GM23338 (cell line): ENCODE measurements around the gene PARG. TPM values are rescaled to one million over a fixed set of nuclear protein-coding genes. Genes with fewer than 3 reads are reported as not detected.

Source experiments
- ATAC-seq: fragments of 200-7000 bp; cut with Tn5 transposase; 3 replicates; pipeline ENCODE4 v1.9.1; 2020
- DNase-seq: peaks from one replicate; pipeline ENCODE4 v3.0.0-alpha.2; 2015; ENCODE audit warnings: low spot score
- H2AFZ ChIP-seq: fragments of 200-600 bp; sonication (generic); 2 replicates; pipeline ENCODE4 v1.8.0; 2016; ENCODE audit warnings: antibody characterized with exemption, mild to moderate bottlenecking, moderate library complexity
- H3F3A ChIP-seq: fragments of 200-600 bp; sonication (generic); replicated peaks from 2 replicates; pipeline ENCODE4 v1.8.0; 2017; ENCODE audit warnings: antibody characterized with exemption, mixed run types, low read depth
- H3K27ac ChIP-seq: fragments of 200-600 bp; sonication (generic); 2 replicates; pipeline ENCODE4 v1.6.1; 2016; ENCODE audit warnings: low read depth
- H3K27me3 ChIP-seq: fragments of 200-600 bp; sonication (generic); 2 replicates; pipeline ENCODE4 v1.8.0; 2016; ENCODE audit warnings: mild to moderate bottlenecking, mixed run types, moderate library complexity; ENCODE audit not compliant: insufficient read depth
- H3K36me3 ChIP-seq: fragments of 200-600 bp; sonication (generic); 2 replicates; pipeline ENCODE4 v1.8.0; 2016; ENCODE audit warnings: mild to moderate bottlenecking; ENCODE audit not compliant: insufficient read depth
- H3K4me1 ChIP-seq: fragments of 200-600 bp; sonication (generic); 2 replicates; pipeline ENCODE4 v1.8.0; 2016; ENCODE audit warnings: mild to moderate bottlenecking, moderate library complexity; ENCODE audit not compliant: insufficient read depth
- H3K4me2 ChIP-seq: fragments of 200-600 bp; sonication (generic); 2 replicates; pipeline ENCODE4 v1.7.1; 2017; ENCODE audit warnings: mixed run types
- H3K4me3 ChIP-seq: fragments of 200-600 bp; sonication (generic); 2 replicates; pipeline ENCODE4 v1.6.1; 2016; ENCODE audit warnings: mixed run types
- H3K79me2 ChIP-seq: fragments of 200-600 bp; sonication (generic); replicated peaks from 2 replicates; pipeline ENCODE4 v1.8.0; 2017; ENCODE audit warnings: mild to moderate bottlenecking; ENCODE audit not compliant: insufficient read depth
- H3K9me2 ChIP-seq: fragments of 200-600 bp; sonication (generic); 2 replicates; pipeline ENCODE4 v1.8.0; 2017; ENCODE audit not compliant: insufficient read depth
- H4K20me1 ChIP-seq: fragments of 200-600 bp; sonication (generic); replicated peaks from 2 replicates; pipeline ENCODE4 v1.8.0; 2017; ENCODE audit warnings: mild to moderate bottlenecking; ENCODE audit not compliant: insufficient read depth
- H3K27ac Mint-ChIP-seq: 2 replicates; pipeline ENCODE4 v1.8.0; 2020; ENCODE audit warnings: inconsistent platforms, mild to moderate bottlenecking, moderate library complexity, mixed read lengths
- H3K27me3 Mint-ChIP-seq: 3 replicates; pipeline ENCODE4 v1.8.0; 2022; ENCODE audit warnings: low read depth, mild to moderate bottlenecking, moderate library complexity, mixed read lengths, inconsistent platforms; ENCODE audit not compliant: insufficient read depth, poor library complexity
- H3K36me3 Mint-ChIP-seq: 3 replicates; pipeline ENCODE4 v1.8.0; 2021; ENCODE audit warnings: low read depth, mild to moderate bottlenecking, inconsistent platforms, moderate library complexity, mixed read lengths
- H3K4me1 Mint-ChIP-seq: 3 replicates; pipeline ENCODE4 v1.8.0; 2020; ENCODE audit warnings: mild to moderate bottlenecking, inconsistent platforms, mixed read lengths
- H3K4me3 Mint-ChIP-seq: 3 replicates; pipeline ENCODE4 v1.8.0; 2021; ENCODE audit warnings: moderate library complexity, mild to moderate bottlenecking, inconsistent platforms, mixed read lengths
- H3K9me3 Mint-ChIP-seq: 3 replicates; pipeline ENCODE4 v1.8.0; 2020; ENCODE audit warnings: moderate library complexity, mild to moderate bottlenecking, inconsistent platforms, mixed read lengths
- CTCF ChIP-seq, 2 experiments: fragments of 200-600 bp in 1 of 2; sonication (generic) in 1 of 2; conservative IDR thresholded peaks; 2 replicates each; pipeline versions ENCODE4 v1.5.1 to v1.6.1; 2016 to 2017; ENCODE audit warnings: antibody characterized with exemption in 2 of 2, low read depth in 2 of 2, mild to moderate bottlenecking in 2 of 2, moderate library complexity in 1 of 2
- ETS1 ChIP-seq: IDR thresholded peaks from 2 replicates; pipeline ENCODE4 v1.6.1; 2016; ENCODE audit warnings: antibody characterized with exemption
- EZH2phosphoT487 ChIP-seq: fragments of 200-600 bp; sonication (generic); IDR thresholded peaks from one replicate; pipeline ENCODE4 v1.8.1; 2018; ENCODE audit warnings: antibody characterized with exemption; ENCODE audit not compliant: unreplicated experiment
- JUNB ChIP-seq: IDR thresholded peaks from one replicate; pipeline ENCODE4 v1.6.1; 2016; ENCODE audit warnings: antibody characterized with exemption; ENCODE audit not compliant: unreplicated experiment
- ZNF114 ChIP-seq: fragments of 250-450 bp; sonication (Bioruptor Pico); IDR thresholded peaks from 2 replicates; pipeline ENCODE4 v1.5.0; 2020; ENCODE audit warnings: mild to moderate bottlenecking, moderate library complexity
- polyA plus RNA-seq: library from polyadenylated mRNA; unstranded; fragments of >200 nt; fragmentation: Nextera tagmentation; extraction: Ambion mirVana; gene quantifications from 2 replicates; pipeline ENCODE4 v1.2.1, GENCODE V29; 2016
- total RNA-seq: library from RNA; depleted of rRNA; stranded (reverse); fragments of >200 nt; shearing (Covaris generic); gene quantifications from 2 replicates; pipeline ENCODE4 v1.2.3, GENCODE V29; 2014
- TF ChIP-seq, protein P1 (sequence below): IDR thresholded peaks from one replicate; pipeline ENCODE4 v1.6.1; 2018; ENCODE audit warnings: antibody characterized with exemption; ENCODE audit not compliant: unreplicated experiment
- TF ChIP-seq, protein P2 (sequence below): fragments of 250-450 bp; sonication (Bioruptor Pico); IDR thresholded peaks from 2 replicates; pipeline ENCODE4 v1.5.0; 2020; ENCODE audit warnings: mild to moderate bottlenecking, moderate library complexity

PARG gene
- total and polyA plus RNA-seq, 2 experiments from 2014 or later: 19.1 to 63.8 TPM

GRCh38 chr10:49841615-49842332 lies 100.1 kb downstream of the PARG start (continued):
- TF ChIP-seq, protein P1, sequence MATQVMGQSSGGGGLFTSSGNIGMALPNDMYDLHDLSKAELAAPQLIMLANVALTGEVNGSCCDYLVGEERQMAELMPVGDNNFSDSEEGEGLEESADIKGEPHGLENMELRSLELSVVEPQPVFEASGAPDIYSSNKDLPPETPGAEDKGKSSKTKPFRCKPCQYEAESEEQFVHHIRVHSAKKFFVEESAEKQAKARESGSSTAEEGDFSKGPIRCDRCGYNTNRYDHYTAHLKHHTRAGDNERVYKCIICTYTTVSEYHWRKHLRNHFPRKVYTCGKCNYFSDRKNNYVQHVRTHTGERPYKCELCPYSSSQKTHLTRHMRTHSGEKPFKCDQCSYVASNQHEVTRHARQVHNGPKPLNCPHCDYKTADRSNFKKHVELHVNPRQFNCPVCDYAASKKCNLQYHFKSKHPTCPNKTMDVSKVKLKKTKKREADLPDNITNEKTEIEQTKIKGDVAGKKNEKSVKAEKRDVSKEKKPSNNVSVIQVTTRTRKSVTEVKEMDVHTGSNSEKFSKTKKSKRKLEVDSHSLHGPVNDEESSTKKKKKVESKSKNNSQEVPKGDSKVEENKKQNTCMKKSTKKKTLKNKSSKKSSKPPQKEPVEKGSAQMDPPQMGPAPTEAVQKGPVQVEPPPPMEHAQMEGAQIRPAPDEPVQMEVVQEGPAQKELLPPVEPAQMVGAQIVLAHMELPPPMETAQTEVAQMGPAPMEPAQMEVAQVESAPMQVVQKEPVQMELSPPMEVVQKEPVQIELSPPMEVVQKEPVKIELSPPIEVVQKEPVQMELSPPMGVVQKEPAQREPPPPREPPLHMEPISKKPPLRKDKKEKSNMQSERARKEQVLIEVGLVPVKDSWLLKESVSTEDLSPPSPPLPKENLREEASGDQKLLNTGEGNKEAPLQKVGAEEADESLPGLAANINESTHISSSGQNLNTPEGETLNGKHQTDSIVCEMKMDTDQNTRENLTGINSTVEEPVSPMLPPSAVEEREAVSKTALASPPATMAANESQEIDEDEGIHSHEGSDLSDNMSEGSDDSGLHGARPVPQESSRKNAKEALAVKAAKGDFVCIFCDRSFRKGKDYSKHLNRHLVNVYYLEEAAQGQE: no peak
- TF ChIP-seq, protein P2, sequence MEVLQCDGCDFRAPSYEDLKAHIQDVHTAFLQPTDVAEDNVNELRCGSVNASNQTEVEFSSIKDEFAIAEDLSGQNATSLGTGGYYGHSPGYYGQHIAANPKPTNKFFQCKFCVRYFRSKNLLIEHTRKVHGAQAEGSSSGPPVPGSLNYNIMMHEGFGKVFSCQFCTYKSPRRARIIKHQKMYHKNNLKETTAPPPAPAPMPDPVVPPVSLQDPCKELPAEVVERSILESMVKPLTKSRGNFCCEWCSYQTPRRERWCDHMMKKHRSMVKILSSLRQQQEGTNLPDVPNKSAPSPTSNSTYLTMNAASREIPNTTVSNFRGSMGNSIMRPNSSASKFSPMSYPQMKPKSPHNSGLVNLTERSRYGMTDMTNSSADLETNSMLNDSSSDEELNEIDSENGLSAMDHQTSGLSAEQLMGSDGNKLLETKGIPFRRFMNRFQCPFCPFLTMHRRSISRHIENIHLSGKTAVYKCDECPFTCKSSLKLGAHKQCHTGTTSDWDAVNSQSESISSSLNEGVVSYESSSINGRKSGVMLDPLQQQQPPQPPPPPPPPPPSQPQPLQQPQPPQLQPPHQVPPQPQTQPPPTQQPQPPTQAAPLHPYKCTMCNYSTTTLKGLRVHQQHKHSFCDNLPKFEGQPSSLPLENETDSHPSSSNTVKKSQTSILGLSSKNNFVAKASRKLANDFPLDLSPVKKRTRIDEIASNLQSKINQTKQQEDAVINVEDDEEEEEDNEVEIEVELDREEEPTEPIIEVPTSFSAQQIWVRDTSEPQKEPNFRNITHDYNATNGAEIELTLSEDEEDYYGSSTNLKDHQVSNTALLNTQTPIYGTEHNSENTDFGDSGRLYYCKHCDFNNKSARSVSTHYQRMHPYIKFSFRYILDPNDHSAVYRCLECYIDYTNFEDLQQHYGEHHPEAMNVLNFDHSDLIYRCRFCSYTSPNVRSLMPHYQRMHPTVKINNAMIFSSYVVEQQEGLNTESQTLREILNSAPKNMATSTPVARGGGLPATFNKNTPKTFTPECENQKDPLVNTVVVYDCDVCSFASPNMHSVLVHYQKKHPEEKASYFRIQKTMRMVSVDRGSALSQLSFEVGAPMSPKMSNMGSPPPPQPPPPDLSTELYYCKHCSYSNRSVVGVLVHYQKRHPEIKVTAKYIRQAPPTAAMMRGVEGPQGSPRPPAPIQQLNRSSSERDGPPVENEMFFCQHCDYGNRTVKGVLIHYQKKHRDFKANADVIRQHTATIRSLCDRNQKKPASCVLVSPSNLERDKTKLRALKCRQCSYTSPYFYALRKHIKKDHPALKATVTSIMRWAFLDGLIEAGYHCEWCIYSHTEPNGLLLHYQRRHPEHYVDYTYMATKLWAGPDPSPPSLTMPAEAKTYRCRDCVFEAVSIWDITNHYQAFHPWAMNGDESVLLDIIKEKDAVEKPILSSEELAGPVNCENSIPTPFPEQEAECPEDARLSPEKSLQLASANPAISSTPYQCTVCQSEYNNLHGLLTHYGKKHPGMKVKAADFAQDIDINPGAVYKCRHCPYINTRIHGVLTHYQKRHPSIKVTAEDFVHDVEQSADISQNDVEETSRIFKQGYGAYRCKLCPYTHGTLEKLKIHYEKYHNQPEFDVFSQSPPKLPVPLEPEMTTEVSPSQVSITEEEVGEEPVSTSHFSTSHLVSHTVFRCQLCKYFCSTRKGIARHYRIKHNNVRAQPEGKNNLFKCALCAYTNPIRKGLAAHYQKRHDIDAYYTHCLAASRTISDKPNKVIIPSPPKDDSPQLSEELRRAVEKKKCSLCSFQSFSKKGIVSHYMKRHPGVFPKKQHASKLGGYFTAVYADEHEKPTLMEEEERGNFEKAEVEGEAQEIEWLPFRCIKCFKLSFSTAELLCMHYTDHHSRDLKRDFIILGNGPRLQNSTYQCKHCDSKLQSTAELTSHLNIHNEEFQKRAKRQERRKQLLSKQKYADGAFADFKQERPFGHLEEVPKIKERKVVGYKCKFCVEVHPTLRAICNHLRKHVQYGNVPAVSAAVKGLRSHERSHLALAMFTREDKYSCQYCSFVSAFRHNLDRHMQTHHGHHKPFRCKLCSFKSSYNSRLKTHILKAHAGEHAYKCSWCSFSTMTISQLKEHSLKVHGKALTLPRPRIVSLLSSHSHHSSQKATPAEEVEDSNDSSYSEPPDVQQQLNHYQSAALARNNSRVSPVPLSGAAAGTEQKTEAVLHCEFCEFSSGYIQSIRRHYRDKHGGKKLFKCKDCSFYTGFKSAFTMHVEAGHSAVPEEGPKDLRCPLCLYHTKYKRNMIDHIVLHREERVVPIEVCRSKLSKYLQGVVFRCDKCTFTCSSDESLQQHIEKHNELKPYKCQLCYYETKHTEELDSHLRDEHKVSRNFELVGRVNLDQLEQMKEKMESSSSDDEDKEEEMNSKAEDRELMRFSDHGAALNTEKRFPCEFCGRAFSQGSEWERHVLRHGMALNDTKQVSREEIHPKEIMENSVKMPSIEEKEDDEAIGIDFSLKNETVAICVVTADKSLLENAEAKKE: no peak
- no peak for TF ChIP-seq JUNB

DNA sequence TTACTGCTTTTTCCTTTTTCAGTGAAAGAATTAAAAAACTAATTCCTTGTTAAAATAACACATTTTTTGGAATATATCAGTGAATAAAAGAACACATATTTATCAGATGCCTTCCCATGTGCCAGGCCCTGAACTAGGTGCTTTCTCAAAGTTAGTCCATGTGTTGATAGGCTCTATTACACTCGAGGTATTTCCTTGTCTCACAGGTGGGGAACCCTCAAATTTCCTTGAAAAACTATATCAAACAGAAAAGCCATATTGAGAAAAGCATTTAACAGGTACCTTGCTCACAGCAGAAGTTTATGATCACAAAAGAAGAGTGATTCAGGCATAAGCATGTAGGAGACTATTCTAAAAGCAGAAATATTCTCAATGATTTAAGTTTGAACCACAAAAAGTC lies 104.1 kb downstream of the PARG start:
- Mint-ChIP-seq H3K4me1 (peaks cover 35% of the 10 kb centered on the region), H3K27me3 (peaks cover 4% of the 10 kb centered on the region), H3K27ac (0 out of 2 replicates have a peak overlapping the region, but pooled peaks have one; percentile 63), H3K4me3 (no peak overlapping the region), H3K36me3 (peaks cover 34% of the 10 kb centered on the region), H3K9me3 (no peaks in the 10 kb centered on the region)
- Histone ChIP-seq H3K9me2 (no peaks in the 10 kb centered on the region), H2AFZ (no peak overlapping the region), H3K79me2 (no peaks in the 10 kb centered on the region), H3K27me3 (no peaks in the 10 kb centered on the region), H3K4me3 (no peak overlapping the region), H3K4me2 (no peak overlapping the region), H3K27ac (peak overlapping the region; percentile 0; the same call in 1 of the 2 replicates), H3K36me3 (peaks cover 5% of the 10 kb centered on the region; the same call in 1 of the 2 replicates), H3K4me1 (peaks cover 21% of the 10 kb centered on the region), H3F3A (no peaks in the 10 kb centered on the region), H4K20me1 (no peaks in the 10 kb centered on the region)
- no peak for DNase-seq
- ATAC-seq: no peak
- TF ChIP-seq CTCF (conservative IDR thresholded peaks at IDR 0.05; ENCODE audit: low read depth in 2 of 2) (no peak), ETS1 (no peak), EZH2phosphoT487 (no peak), ZNF114 (no peak)
- TF ChIP-seq, protein P1: no peak
